ENCODE data around the gene TWIST1.

- TF ChIP-seq CEBPB (IDR thresholded peaks at IDR 0.05) (no peak), EP300 (IDR thresholded peaks at IDR 0.05; ENCODE audit: borderline replicate concordance) (no peak), MAX (IDR thresholded peaks at IDR 0.05) (no peak), TEAD4 (IDR thresholded peaks at IDR 0.05) (no peak), RAD21 (IDR thresholded peaks at IDR 0.05; ENCODE audit: low read depth) (no peak), REST (IDR thresholded peaks at IDR 0.05; ENCODE audit: low read depth) (no peak), TAF1 (IDR thresholded peaks at IDR 0.05; ENCODE audit: low read depth) (no peak), YY1 (IDR thresholded peaks at IDR 0.05; ENCODE audit: low read depth) (no peak), CREB1 (IDR thresholded peaks at IDR 0.05; ENCODE audit: low read depth) (no peak), ZBTB7A (IDR thresholded peaks at IDR 0.05; ENCODE audit: low read depth) (no peak), EGR1 (IDR thresholded peaks at IDR 0.05) (no peak), FOXM1 (IDR thresholded peaks at IDR 0.05; ENCODE audit: borderline replicate concordance, low read depth) (no peak), TCF12 (IDR thresholded peaks at IDR 0.05; ENCODE audit: low read depth) (no peak)
Observed at GRCh38 chr7:19143881-19144574, 26.6 kb upstream of the TWIST1 start.
